NCI-H2171 treated with DMSO at 0.1 percent for 48 hours (cell line): Measurements from ENCODE around the gene ISM2.

Source experiments
- DNase-seq: peaks from one replicate; lab custom pipeline; 2025; lab: John Stamatoyannopoulos, UW

ISM2 gene

GRCh38 chr14:77507762-77508161, 9.1 kb upstream of the ISM2 start:
- DNase-seq = no peak

- DNase-seq = no peak
Observed at GRCh38 chr14:77505031-77505430, 6.4 kb upstream of the ISM2 start.

- no peak for DNase-seq
Observed at GRCh38 chr14:77503138-77503537, 4.5 kb upstream of the ISM2 start.

- no peak for DNase-seq
Observed at GRCh38 chr14:77502109-77502782, 3.6 kb upstream of the ISM2 start.

GRCh38 chr14:77498984-77499527, 440 bp upstream of the ISM2 start:
- peak; percentile 6 for DNase-seq

- DNase-seq = no peak
Observed at GRCh38 chr14:77495334-77495733, 3.3 kb downstream of the ISM2 start.

GRCh38 chr14:77491056-77491455, 7.6 kb downstream of the ISM2 start:
- DNase-seq = no peak

GRCh38 chr14:77490347-77490986, 8.1 kb downstream of the ISM2 start:
- no peak for DNase-seq

- DNase-seq = no peak
Observed at GRCh38 chr14:77489041-77489440, 9.6 kb downstream of the ISM2 start.

- peak; percentile 96 for DNase-seq
Observed at GRCh38 chr14:77488558-77488957, 10.1 kb downstream of the ISM2 start.

- no peak for DNase-seq
Observed at GRCh38 chr14:77485901-77486678, 12.5 kb downstream of the ISM2 start.

GRCh38 chr14:77485256-77485655, 13.4 kb downstream of the ISM2 start:
- no peak for DNase-seq

GRCh38 chr14:77482422-77482821, 16.2 kb downstream of the ISM2 start:
- DNase-seq = no peak

- DNase-seq = no peak
Observed at GRCh38 chr14:77478796-77479195, 19.8 kb downstream of the ISM2 start.

GRCh38 chr14:77478029-77478428, 20.6 kb downstream of the ISM2 start:
- DNase-seq = no peak

GRCh38 chr14:77475432-77476115, 23.0 kb downstream of the ISM2 start:
- no peak for DNase-seq

- DNase-seq = no peak
Observed at GRCh38 chr14:77474479-77475177, 24.0 kb downstream of the ISM2 start.

- no peak for DNase-seq
Observed at GRCh38 chr14:77473921-77474320, 24.7 kb downstream of the ISM2 start.

GRCh38 chr14:77470224-77470870, 28.3 kb downstream of the ISM2 start:
- peak; percentile 15 for DNase-seq

- peak; percentile 12 for DNase-seq
Observed at GRCh38 chr14:77469539-77469938, 29.1 kb downstream of the ISM2 start.

- DNase-seq = no peak
Observed at GRCh38 chr14:77469067-77469505, 29.5 kb downstream of the ISM2 start.
